GM18498 (cell line): ENCODE results near the gene F3.
"Not testable (repeated sequence)": the region's sequence is repeated elsewhere in the genome, so short reads cannot be mapped to it uniquely, and the experiment has no call there.

Source experiments
- ATAC-seq: cut with Tn5 transposase; IDR thresholded peaks from one replicate; pipeline ENCODE4 v1.9.1; 2021; ENCODE audit warnings: mild to moderate bottlenecking, moderate library complexity; ENCODE audit not compliant: unreplicated experiment

Gene F3

DNA sequence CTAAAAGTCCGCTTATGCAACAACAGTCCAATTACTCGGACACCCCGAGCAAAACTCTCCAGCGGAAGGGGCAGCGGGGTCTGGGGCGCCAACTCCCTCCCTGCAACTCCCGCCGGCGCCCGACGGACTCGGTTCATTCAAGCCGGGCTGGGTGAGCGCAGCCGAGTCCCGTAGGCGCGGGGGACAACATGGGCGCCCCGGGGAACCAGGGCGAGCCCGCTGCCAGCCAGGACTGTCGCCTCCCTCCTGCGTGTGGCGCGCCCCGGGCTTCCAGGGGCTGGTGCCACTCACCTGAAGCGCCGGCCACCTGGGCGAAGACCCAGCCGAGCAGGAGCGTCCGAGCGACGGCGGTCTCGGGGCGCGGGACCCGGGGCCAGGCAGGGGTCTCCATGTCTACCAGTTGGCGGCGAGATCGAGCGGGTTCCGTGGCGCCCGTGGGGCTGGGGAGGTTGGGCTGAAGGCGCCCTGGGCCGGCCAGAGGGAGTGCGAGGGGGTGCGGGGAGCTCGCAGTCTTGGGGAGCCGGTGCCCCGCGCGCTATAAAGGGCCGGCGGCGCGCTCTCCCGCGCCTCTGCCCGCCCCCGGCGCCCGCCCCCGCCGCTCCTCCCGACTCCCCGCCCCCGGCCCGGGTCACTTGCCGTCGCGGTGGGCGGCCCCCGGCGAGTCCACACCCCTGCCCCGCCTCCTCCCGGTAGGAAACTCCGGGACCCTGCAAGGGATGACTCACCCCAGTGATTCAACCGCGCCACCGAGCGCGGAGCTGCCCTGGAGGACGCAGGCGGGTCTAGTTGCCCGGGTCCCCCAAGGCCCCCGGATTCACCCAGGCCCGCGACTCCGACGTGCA, at the start of gene F3:
F3 (minus strand) TSS at position 514 of the 842 bp plus-strand sequence; CDS start at position 391, 123 bp downstream.
- peak; percentile 85 for ATAC-seq

DNA sequence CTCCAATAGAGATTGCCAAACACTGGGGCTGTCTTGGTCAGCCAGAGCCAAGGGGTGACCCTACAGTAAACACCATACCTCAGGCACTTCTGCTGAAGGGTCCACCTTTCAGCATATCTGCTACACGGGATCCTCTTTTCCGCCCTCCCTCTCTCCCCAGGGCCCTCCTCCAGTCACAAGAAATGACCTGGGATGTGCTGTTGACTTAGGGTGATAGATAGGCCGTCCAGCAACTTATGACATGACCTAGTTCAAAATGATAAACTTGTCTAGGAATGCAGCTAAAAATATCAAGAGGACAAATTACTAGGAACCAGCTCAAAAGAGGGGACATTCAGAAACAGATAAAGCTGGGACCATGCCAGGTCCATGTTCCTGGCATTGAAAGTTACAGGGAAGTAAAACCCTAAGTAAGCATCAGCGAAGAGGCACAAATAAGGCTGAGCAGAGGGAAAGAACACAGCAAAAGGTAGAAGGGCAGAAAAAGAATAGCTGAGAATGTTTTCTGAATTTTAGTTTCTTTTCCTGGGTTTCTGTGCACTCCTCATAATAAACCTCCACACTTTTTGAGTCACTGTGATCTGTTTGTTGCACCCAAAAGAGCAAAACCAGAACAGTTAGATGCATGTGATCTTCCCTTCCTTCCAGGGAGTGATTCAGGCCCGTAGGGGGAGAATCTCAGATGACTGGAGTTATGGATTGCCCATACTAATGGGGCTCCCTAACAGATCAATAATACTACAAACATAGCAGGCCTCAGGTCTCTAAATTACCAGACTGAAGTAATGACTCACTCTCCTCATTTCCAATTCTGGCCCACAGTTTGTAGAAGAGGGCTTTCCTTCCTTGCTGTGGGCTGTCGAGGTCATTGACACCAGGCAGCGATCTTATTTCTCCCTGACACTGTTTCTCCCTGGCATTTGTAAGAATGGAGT, 48.9 kb upstream of the F3 start:
- no peak for ATAC-seq

DNA sequence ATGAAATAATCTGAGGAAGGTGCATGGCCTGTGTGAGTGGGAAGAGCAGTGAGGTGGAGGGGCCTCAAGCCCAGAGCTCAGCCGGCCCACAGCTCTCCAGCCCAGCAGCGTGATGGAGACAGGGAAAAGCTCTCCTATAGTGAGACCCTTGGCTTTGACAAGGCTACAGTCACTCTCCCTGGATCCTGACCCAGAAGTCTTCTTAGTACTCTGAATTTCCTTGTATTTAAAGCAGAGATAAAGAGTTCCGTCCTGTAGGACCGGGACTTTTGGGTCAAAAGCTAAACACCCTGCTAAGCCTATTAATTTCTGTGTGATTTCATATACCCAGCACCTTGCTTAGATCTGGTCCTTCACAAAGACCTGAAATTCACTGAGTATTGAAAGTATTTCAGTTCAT, 48.2 kb upstream of the F3 start:
- no peak for ATAC-seq

DNA sequence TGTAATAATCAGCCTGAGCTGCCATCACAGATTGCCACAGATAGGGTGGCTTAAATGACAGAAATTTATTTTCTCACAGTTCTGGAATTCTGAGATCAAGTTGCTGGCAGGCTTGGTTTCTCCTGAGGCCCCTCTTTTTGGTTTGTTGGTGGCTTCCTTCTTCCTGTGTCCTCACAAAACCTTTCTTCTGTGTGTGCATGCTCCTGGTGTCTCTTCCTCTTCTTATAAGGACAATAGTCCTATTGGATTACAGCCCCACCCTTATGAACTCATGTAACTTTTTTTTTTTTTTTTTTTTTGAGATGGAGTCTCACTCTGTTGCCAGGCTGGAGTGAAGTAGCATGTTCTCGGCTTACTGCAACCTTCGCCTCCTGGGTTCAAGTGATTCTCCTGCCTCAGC, 41.0 kb upstream of the F3 start:
- no peak for ATAC-seq

DNA sequence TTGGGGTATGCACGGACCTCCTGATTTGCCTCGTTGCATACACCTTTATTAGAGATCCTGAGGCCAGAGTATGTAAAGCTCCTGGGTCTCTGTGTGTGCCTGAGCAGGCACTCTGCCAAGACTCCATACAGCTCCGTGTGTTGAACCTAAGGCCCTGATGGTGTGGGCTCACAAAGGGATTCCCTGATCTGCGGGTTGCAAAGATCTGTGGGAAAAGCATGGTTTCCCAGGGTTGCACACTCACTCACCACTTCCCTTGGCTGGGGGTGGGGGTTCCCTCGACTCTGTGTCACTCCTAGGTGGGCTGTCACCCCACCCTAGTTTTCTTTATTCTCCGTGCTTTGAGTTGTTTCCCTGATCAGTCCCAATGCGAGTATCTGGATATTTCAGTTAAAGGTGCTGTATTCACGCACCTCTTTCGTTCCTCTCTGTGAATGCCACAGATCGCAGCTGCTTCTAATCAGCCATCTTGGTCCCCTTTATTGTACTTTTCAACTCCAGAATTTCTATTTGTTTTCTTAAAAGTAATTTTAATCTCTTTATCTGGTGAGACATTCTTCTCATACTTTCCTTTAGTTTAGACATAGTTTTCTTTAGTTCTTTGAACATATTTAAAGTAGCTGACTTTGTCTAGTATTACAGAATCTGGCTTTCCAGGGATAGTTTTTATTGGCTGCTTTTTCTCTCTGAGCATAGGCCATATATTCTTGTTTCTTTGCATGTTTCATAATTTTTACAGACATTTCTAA, 39.0 kb upstream of the F3 start:
- no peak for ATAC-seq

DNA sequence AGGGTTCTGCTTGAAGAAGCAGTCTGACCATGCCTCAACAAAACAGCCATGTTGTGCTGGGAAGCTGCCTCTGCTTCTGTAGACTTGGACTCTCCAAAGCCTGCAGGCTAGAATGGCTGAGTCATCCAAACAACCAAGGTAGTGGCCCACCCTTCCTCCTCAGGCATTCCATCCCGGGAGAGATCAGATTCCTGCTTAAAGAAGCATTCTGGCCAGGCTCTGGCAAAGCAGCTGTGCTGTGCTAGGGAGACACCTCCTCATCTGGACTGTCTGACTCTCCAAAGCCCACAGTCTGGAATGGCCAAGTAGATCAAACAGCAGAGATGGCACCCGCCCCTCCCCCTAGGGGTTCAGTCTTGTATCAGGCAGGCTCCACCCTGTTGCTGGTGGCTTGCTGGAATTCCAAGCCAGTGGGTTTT, 38.3 kb upstream of the F3 start:
- no peak for ATAC-seq

DNA sequence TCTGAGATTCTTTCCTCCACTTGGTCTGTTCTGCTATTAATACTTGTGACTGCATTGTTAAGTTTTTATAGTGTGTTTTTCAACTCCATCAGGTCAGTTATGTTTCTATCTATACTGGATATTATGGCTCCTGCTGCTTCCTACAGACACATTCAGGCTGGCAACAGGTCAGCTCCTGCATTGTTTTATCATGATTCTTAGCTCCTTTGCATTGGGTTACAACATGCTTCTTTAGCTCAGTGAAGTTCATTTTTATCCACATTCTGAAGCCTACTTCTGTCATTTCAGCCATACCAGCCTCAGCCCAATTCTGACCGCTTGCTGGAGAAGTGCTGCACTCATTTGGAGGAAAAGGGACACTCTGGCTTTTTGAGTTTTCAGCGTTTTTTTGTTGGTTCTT, 37.3 kb upstream of the F3 start:
- ATAC-seq, result no peak

DNA sequence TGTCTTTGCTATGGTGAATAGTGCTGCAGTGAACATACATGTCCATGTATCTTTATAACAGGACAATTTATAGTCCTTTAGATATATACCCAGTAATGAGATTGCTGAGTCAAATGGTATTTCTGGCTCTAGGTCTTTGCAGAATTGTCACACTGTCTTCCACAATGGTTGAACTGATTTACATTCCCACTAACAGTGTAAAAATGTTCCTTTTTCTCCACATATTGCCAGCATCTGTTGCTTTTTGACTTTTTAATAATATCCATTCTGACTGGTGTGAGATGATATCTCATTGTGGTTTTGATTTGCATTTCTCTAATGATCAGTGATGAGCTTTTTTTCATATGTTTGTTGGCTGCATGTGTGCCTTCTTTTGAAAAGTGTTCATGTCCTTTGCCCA, 32.4 kb upstream of the F3 start:
- not testable (repeated sequence) for ATAC-seq

DNA sequence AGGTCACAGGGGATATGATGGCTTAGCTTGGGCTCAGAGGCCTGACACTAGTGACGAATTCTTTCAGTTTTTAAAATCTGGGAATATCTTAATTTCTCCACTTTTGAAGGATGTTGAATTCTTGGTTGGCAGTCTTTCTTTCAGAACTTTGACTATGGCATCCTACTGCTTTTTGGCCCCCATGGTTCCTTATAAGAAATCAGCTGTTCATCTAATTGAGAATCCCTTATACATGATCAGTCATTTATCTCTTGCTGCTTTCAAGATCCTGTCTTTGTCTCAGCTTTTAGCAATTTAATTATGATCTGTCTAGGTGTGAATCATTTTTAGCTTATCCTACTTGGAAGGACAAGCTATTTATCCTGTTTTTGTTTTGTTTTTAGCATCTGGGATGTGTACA, 31.2 kb upstream of the F3 start:
- ATAC-seq, result no peak

DNA sequence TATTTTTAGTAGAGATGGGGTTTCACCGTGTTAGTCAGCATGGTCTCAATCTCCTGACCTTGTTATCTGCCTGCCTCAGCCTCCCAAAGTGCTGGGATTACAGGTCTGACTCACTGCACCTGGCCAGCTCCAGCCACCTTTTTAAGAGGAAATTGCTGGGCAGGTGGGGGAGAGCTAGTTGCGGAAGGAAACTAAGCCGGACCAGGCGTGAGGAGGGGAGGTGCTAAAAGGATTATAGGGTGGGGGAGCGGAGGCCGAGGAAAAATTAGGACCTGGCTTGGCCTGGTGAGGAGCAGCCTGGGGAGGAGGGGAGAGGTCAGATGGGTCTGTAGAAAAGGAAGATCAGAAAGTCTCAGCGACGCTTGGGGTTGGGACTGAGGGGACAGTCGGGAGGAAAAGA, 29.4 kb upstream of the F3 start:
- ATAC-seq, result not testable (repeated sequence)

DNA sequence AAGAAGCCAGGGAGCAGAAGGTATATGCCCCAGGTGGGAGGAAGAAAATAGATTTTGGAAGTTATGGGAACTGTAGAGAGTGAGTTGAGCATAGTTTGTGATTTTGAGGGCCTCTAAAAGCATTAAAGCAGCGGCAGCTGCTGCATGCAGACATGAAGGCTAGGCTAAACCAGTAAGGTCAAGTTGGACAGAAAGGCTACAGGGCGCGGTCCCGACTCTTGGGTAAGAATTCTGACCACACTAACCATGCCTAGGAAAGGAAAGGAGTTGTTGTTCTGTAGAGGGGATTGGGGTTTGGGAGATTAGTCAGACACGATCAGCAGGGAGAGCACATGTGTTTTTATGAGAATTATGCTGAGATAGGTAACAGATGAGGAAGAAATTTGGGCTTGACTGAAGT, 27.2 kb upstream of the F3 start:
- not testable (repeated sequence) for ATAC-seq

DNA sequence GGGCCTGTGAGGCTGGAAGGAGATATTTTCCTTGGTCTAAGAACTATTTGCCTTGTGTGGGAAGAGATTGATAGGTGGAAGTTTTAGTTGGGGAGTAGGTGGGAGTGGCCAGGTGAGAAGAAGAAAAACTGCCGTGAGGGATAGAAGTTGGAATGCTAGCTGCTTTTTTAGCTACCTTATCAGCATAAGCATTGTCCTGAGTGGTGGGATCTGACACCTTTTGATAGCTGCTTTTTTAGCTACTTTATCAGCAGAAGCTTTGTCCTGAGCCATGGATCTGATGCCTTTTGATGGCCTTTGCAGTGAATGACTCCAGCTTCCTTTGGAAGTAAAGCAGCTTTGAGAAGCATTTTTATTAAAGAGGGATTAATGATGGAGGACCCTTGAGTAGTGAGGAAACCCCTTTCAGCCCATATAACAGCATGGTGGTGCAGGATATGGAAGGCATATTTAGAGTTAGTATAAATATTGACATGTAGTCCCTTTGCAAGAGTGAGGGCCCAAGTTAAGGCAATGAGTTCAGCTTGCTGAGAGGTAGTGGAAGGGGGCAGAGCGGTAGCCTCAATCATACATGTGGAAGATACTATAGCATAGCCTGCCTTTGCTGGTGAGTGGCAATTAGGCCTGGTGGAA, 26.5 kb upstream of the F3 start:
- not testable (repeated sequence) for ATAC-seq

DNA sequence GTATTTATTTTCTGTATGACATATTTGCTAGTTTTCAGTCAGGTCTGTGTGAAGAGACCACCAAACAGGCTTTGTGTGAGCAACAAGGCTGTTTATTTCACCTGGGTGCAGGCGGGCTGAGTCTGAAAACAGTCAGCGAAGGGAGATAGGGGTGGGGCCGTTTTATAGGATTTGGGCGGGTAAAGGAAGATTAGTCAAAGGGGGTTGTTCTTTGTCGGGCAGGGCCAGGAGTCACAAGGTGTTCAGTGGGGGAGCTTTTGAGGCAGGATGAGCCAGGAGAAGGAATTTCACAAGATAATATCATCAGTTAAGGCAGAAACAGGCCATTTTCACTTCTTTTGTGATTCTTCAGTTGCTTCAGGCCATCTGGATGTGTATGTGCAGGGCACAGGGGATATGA, 24.9 kb upstream of the F3 start:
- not testable (repeated sequence) for ATAC-seq

DNA sequence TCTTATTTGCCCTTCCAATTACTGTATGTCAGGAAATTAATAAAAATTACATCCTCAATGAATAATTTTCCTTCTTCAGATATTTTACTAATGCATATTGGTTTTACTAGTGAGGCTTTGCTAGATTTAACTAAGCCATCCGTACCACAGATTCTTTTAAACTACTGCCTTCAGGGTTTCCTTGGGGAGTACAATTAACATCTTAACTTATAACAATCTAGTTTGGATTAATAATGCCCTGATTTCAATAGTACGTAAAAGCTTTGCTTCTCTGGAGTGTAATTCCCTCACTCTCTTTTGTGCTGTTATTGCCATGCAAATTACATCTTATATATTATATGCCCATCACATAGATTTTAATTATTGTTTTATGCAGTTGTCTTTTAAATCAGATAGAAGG, 24.3 kb upstream of the F3 start:
- ATAC-seq, result no peak

DNA sequence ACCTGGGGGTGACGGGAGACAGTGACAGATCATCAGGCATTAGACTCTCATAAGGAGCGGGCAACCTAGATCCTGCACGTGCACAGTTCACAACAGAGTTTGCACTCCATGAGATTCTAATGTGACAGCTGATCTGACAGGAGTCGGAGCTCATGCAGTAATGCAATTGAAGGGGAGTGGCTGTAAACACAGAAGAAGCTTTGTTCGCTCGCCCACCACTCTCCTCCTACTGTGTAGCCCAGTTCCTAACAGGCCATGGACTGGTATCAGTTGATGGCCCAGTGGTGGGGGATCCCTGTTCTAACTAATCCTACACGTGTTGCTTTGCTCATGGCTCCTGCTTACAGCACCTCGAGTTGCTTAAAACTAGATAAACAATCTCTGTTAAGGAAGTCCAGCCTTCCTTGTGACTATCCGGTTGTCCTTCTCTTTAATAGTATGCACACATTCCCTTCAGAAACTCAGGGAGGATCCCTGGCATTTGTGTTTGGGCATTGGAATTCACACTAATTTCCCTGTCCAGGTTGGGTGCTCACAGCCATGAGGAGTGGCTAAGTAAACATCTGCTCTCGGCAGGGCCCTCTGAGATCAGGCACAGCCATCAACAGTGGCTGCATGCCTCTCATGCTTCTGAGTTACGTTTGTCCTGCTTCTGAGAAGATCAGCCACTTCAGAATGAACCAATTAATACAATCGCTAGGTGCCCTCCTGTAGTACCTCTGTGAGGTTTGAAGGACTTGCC, 21.1 kb upstream of the F3 start:
- no peak for ATAC-seq

DNA sequence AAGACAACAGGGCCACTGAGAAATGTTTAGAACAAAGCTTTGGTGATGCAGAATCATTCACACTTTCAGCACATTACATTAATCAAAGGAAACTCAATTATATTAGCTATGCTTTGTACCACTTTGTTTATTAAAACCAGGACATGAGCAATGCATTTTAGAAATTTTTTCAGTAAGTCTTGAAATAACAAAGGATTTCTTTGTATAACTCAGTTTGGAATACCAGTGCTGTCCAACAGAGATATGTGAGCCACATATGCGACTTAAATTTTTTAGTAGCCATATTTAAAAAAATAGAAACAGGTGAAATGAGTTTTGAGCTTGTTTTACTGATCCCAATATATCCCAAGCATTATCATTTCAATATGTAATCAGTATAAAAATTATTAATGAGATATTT, 18.8 kb upstream of the F3 start:
- ATAC-seq, result no peak

DNA sequence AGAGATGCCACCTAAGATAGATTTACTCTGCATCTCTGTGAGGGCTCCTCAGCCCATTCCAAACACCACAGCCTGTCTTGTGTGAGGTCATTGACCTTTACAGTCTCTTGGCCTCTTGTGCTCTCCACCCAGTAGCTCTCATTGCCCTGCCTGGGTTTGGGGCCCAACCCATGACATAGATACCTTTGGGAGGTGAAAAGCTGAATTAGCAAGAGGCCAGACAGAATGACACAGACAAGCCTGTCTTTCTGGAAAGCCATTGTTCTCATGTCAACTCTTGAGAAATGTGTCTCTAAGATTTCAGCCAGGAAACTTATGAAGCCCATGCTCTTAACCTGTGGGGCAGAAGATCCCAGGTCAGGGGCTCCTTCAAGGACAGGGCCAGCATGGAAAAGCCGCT, 18.4 kb upstream of the F3 start:
- ATAC-seq, result no peak

DNA sequence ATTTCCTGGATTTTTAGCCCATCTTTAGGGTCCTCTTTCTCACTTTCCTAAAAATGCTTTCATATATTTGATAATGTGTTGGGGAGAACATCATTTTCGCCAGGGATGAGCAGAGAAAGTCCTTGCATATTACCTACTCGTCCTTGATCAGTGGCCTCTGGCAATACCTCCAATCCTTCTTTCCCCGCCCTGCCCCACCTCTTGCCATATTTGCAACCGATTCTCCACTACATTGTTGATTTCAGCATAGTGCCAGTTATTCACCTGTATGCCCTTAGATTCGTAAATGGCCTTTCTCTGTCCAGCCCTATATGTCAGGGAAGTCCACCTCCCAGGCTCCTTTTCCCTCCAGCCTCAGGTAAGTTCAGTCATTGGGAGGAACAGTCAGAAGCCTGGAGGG, 13.5 kb upstream of the F3 start:
- no peak for ATAC-seq

DNA sequence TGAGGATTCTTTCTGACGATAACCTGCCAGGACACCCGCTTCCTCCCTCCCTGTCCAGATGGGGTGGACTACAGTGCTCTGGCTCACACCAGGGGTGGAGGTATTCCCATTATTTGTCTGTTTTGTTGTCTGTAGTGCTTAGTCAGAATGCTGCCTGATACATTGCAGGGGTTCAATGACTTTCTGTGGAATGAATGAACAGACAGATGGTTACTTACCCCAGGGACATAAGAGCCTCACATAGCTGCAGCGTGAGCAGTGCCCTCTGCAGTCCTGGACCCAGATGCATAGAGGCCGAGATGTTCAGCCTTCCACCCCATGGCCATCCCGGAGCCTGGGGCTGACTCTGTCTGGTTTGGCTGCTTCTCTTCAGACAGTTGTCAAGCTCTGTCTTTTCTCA, 13.0 kb upstream of the F3 start:
- ATAC-seq, result no peak

DNA sequence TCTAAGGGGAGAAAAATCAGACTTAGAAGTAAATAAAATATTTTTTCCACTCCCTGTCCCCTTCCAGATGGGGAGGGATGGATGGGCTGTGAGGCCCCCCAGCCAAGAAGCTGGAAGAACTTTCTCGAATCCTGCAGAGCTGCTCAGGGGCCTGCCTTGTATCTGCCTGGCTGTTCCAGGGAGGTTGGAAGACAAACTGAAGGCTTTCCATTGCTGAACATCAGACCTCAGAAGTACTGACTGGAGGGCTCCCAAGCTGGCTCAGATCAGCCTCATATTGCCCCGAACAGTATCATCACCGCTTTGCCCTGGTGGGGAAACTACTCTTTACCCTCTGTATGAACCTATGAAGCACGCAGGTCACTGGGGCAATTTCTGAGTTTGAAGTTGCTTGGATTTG, 12.4 kb upstream of the F3 start:
- no peak for ATAC-seq
